K562 (cell line): ENCODE data around the gene MBNL2. TPM values are rescaled to one million over a fixed set of nuclear protein-coding genes. Genes with fewer than 3 reads are reported as not detected.

Experiments used
- BRF2 ChIP-seq: IDR thresholded peaks from 3 replicates; pipeline ENCODE4 v1.6.1; 2011; ENCODE audit warnings: borderline replicate concordance, mild to moderate bottlenecking; ENCODE audit not compliant: insufficient read length, insufficient read depth
- CHD1 ChIP-seq: fragments of 200-600 bp; sonication (generic); IDR thresholded peaks from one replicate; pipeline ENCODE4 v1.6.1; 2012; ENCODE audit warnings: mild to moderate bottlenecking, moderate library complexity, low read length, inconsistent platforms
- CXXC5 ChIP-seq: fragments of 250-450 bp; sonication (Bioruptor Pico); IDR thresholded peaks from 2 replicates; pipeline ENCODE4 v1.8.0; 2022; ENCODE audit warnings: inconsistent platforms, mild to moderate bottlenecking, moderate library complexity
- HMGXB4 ChIP-seq: sonication (generic); formaldehyde crosslinking; IDR thresholded peaks from 2 replicates; pipeline ENCODE4 v1.8.1; 2023; ENCODE audit warnings: mild to moderate bottlenecking, missing genetic modification reagents
- JUND ChIP-seq, 2 experiments: IDR thresholded peaks; 2 replicates in 1 of 2; 3 replicates in 1 of 2; pipeline ENCODE4 v1.6.1; 2011; ENCODE audit warnings: borderline replicate concordance in 2 of 2, low read depth in 2 of 2, low read length in 2 of 2, improper control_type of control experiment in 1 of 2, missing biosample characterization in 1 of 2, missing genetic modification characterization in 1 of 2, missing genetic modification reagents in 1 of 2
- MLLT1 ChIP-seq, 2 experiments: fragments of 450-650 bp; IDR thresholded peaks; 2 replicates each; pipeline ENCODE4 v1.6.1; 2016
- NCOA6 ChIP-seq: fragments of 450-650 bp; IDR thresholded peaks from 2 replicates; pipeline ENCODE4 v1.6.1; 2017; ENCODE audit warnings: mild to moderate bottlenecking
- PHF8 ChIP-seq: fragments of 200-600 bp; sonication (generic); IDR thresholded peaks from 2 replicates; pipeline ENCODE4 v1.6.1; 2012; ENCODE audit warnings: mixed run types, mild to moderate bottlenecking, inconsistent platforms, low read length, moderate library complexity, borderline replicate concordance
- STAT6 ChIP-seq: sonication (generic); formaldehyde crosslinking; IDR thresholded peaks from 2 replicates; pipeline ENCODE4 v1.8.1; 2023; ENCODE audit warnings: mild to moderate bottlenecking, missing genetic modification reagents
- ZNF280B ChIP-seq: fragments of 250-450 bp; sonication (Bioruptor Pico); IDR thresholded peaks from 2 replicates; pipeline ENCODE4 v1.5.1; 2021; ENCODE audit warnings: mild to moderate bottlenecking
- ZNF324 ChIP-seq: fragments of 250-450 bp; sonication (Bioruptor Pico); IDR thresholded peaks from 2 replicates; pipeline ENCODE4 v1.4.0; 2020; ENCODE audit warnings: mild to moderate bottlenecking
- ZNF384 ChIP-seq: IDR thresholded peaks from 2 replicates; pipeline ENCODE4 v1.6.1; 2012; ENCODE audit warnings: low read depth, low read length, improper control_type of control experiment
- ZNF395 ChIP-seq: fragments of 200-800 bp; sonication (Bioruptor generic); IDR thresholded peaks from 2 replicates; pipeline ENCODE4 v1.6.1; 2017; ENCODE audit warnings: missing genetic modification characterization, missing compliant biosample characterization
- ZNF507 ChIP-seq: conservative IDR thresholded peaks from 2 replicates; pipeline ENCODE4 v1.6.1; 2017; ENCODE audit warnings: missing genetic modification characterization, missing compliant biosample characterization
- polyA plus RNA-seq, 8 experiments: library from polyadenylated mRNA; depleted of rRNA in 4 of 8; stranded (reverse) in 5 of 8; unstranded in 3 of 8; fragments of >200 nt; fragmentation: Nextera tagmentation in 2 of 8; fragmentation: Illumina TruSeq in 1 of 8; extraction: Ambion mirVana in 2 of 8; extraction: Trizol in 1 of 8; gene quantifications; 2 replicates each; pipeline versions ENCODE4 v1.2.1 to v1.2.3, GENCODE V29; 2011 to 2014; ENCODE audit warnings: inconsistent platforms in 1 of 8, missing spikeins in 1 of 8
- total RNA-seq, 7 experiments: library from RNA; depleted of rRNA in 6 of 7; stranded (reverse); fragments of >200 nt in 6 of 7; fragmentation: Illumina TruSeq in 2 of 7; extraction: Trizol in 2 of 7; gene quantifications; 2 replicates each; pipeline versions ENCODE4 v1.2.1 to v1.2.3, GENCODE V29; 2011 to 2021; ENCODE audit warnings: low replicate concordance in 1 of 7

MBNL2 gene
- total and polyA plus RNA-seq, 9 of the 15 experiments (the other 6 are each of a cell fraction or from before 2014, with no cell fraction given): 7.0 to 24.8 (median 13.8) TPM

- TF ChIP-seq ZNF395 (no peak; the same call in 1 of the 2 replicates), PHF8 (no peak), BRF2 (no peak), CXXC5 (CRISPR knock-in tag) (no peak), ZNF280B (CRISPR knock-in tag) (no peak), JUND (IDR thresholded peaks at IDR 0.05; ENCODE audit: borderline replicate concordance, low read depth, low read length) (peak; percentile 88), JUND (tag; IDR thresholded peaks at IDR 0.05; ENCODE audit: borderline replicate concordance, low read depth, low read length) (peak; percentile 87), CHD1 (no peak), NCOA6 (no peak), ZNF384 (peak; percentile 63), ZNF507 (tag) (no peak), MLLT1 (IDR thresholded peaks at IDR 0.05) (no peak), ZNF324 (no peak), STAT6 (no peak), HMGXB4 (CRISPR knock-in tag) (no peak)
These were observed 36.0 kb downstream of the MBNL2 start (continued) for GRCh38 chr13:97257800-97258799.
